ENCODE data around the gene FABP1.

The FABP1 gene

GRCh38 chr2:88088999-88089398, 38.9 kb downstream of the FABP1 start:
- DNase-seq = no peak
- no peaks in the 10 kb centered on the region for H3K36me3 ChIP-seq (replicated peaks)
- in situ Hi-C loops (cut with HindIII; ENCODE audit: low pct_ligation_motif_present, low sequenced_read_pairs) = no loop called here
- H3K4me3 ChIP-seq (ENCODE audit: low read depth, low read length) = no peak overlapping the region
- TF ChIP-seq CTCF (IDR thresholded peaks at IDR 0.05; ENCODE audit: low read depth, low read length, missing control alignments) = no peak
- H3K27ac ChIP-seq = no peak overlapping the region
- no peaks in the 10 kb centered on the region for H3K27me3 ChIP-seq (replicated peaks)

GRCh38 chr2:88087763-88088162, 40.1 kb downstream of the FABP1 start:
- Histone ChIP-seq H3K4me3 (ENCODE audit: low read depth, low read length) (no peak overlapping the region), H3K27me3 (replicated peaks) (no peaks in the 10 kb centered on the region), H3K36me3 (replicated peaks) (no peaks in the 10 kb centered on the region), H3K27ac (no peak overlapping the region)
- TF ChIP-seq CTCF (IDR thresholded peaks at IDR 0.05; ENCODE audit: low read depth, low read length, missing control alignments) = no peak
- DNase-seq = no peak
- in situ Hi-C loops (cut with HindIII; ENCODE audit: low pct_ligation_motif_present, low sequenced_read_pairs) = no loop called here

GRCh38 chr2:88087073-88087472, 40.8 kb downstream of the FABP1 start:
- Histone ChIP-seq H3K27me3 (replicated peaks) (no peaks in the 10 kb centered on the region), H3K36me3 (replicated peaks) (no peaks in the 10 kb centered on the region), H3K27ac (no peak overlapping the region), H3K4me3 (ENCODE audit: low read depth, low read length) (no peak overlapping the region)
- no peak for DNase-seq
- in situ Hi-C loops (cut with HindIII; ENCODE audit: low pct_ligation_motif_present, low sequenced_read_pairs) = no loop called here
- no peak for TF ChIP-seq CTCF (IDR thresholded peaks at IDR 0.05; ENCODE audit: low read depth, low read length, missing control alignments)

- Histone ChIP-seq H3K27ac (no peak overlapping the region), H3K4me3 (ENCODE audit: low read depth, low read length) (no peak overlapping the region), H3K27me3 (replicated peaks) (no peaks in the 10 kb centered on the region), H3K36me3 (replicated peaks) (no peaks in the 10 kb centered on the region)
- TF ChIP-seq CTCF (IDR thresholded peaks at IDR 0.05; ENCODE audit: low read depth, low read length, missing control alignments) = no peak
- DNase-seq = no peak
- in situ Hi-C loops (cut with HindIII; ENCODE audit: low pct_ligation_motif_present, low sequenced_read_pairs) = no loop called here
Observed at GRCh38 chr2:88086401-88086800, 41.5 kb downstream of the FABP1 start.

GRCh38 chr2:88085602-88086001, 42.3 kb downstream of the FABP1 start:
- no peaks in the 10 kb centered on the region for H3K27me3 ChIP-seq (replicated peaks)
- no peak for DNase-seq
- TF ChIP-seq CTCF (IDR thresholded peaks at IDR 0.05; ENCODE audit: low read depth, low read length, missing control alignments) = no peak
- no peak overlapping the region for H3K4me3 ChIP-seq (ENCODE audit: low read depth, low read length)
- in situ Hi-C loops (cut with HindIII; ENCODE audit: low pct_ligation_motif_present, low sequenced_read_pairs) = no loop called here
- H3K36me3 ChIP-seq (replicated peaks) = no peaks in the 10 kb centered on the region
- no peak overlapping the region for H3K27ac ChIP-seq

- TF ChIP-seq CTCF (IDR thresholded peaks at IDR 0.05; ENCODE audit: low read depth, low read length, missing control alignments) = no peak
- Histone ChIP-seq H3K4me3 (ENCODE audit: low read depth, low read length) (no peak overlapping the region), H3K27ac (no peak overlapping the region), H3K36me3 (replicated peaks) (no peaks in the 10 kb centered on the region), H3K27me3 (replicated peaks) (no peaks in the 10 kb centered on the region)
- no peak for DNase-seq
- in situ Hi-C loops (cut with HindIII; ENCODE audit: low pct_ligation_motif_present, low sequenced_read_pairs) = no loop called here
Observed at GRCh38 chr2:88085099-88085498, 42.8 kb downstream of the FABP1 start.

Measured in brain microvascular endothelial cell (primary cell).